Measurements from ENCODE around the gene TMEM158. TPM values are rescaled to one million over a fixed set of nuclear protein-coding genes. Genes with fewer than 3 reads are reported as not detected.

TMEM158 gene
- total RNA-seq, 4 donors from 2014 or later = 0.97 to 4.6 (median 2.2) TPM

DNA sequence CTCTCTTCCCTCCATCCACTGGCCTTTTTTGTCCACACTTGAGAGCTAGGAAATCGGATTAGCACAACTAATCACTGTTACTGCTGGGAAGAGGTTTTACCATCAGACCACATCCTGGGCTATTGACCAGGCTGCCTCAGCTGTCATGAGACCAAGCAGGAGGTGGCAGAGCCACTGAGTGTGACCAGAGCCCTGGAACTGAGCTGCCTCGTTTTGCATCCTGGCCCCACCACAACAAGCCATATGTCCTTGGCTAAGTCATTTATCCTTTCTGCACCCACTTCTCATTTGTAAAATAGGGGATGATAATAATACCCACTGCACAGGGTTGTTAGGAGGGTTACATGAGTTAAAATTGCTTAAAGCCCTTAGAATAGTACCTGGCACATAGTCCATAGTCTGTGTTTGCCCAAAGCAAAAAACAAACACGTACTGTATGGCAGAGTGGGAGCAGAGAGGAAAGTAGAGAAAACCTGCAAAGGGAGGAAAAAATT lies 34.1 kb downstream of the TMEM158 start:
- Histone ChIP-seq H3K4me3 (no peak overlapping the region), H3K36me3 (no peaks in the 10 kb centered on the region), H3K27ac (no peak overlapping the region), H3K9me3 (no peaks in the 10 kb centered on the region), H3K27me3 (no peaks in the 10 kb centered on the region), H3K4me1 (no peaks in the 10 kb centered on the region)
- WGBS = 40% methylated on average over 3 of the region's 3 CpGs
- DNase-seq (ENCODE audit: low spot score in 2 of 2) = no peak
- TF ChIP-seq EP300 (IDR thresholded peaks at IDR 0.05) = no peak
- TF ChIP-seq POLR2A (IDR thresholded peaks at IDR 0.05) = no peak
- TF ChIP-seq, protein P1, sequence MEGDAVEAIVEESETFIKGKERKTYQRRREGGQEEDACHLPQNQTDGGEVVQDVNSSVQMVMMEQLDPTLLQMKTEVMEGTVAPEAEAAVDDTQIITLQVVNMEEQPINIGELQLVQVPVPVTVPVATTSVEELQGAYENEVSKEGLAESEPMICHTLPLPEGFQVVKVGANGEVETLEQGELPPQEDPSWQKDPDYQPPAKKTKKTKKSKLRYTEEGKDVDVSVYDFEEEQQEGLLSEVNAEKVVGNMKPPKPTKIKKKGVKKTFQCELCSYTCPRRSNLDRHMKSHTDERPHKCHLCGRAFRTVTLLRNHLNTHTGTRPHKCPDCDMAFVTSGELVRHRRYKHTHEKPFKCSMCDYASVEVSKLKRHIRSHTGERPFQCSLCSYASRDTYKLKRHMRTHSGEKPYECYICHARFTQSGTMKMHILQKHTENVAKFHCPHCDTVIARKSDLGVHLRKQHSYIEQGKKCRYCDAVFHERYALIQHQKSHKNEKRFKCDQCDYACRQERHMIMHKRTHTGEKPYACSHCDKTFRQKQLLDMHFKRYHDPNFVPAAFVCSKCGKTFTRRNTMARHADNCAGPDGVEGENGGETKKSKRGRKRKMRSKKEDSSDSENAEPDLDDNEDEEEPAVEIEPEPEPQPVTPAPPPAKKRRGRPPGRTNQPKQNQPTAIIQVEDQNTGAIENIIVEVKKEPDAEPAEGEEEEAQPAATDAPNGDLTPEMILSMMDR (IDR thresholded peaks at IDR 0.05) = no peak
- TF ChIP-seq POLR2AphosphoS5 (IDR thresholded peaks at IDR 0.05) = no peak

DNA sequence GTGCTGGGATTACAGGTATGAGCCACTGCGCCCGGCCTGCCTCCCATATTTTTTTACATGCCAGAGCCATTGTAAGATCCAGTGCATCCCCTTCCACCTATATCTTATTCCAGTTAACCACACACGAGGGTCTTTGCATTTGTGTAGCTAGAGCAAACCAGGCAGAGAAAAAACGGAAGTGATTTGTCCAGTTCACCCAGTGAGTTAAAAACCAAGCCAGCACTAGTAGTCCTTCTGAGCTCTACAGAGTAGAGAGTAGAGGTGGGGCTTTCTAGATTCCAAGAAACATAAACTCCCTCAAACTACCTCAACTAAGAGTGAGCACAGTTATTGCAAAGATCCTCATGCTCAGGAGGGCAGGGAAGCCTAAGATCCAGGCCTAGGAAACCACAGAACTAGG lies 34.7 kb downstream of the TMEM158 start:
- whole genome bisulfite sequencing = 96% methylated on average over 4 of the region's 4 CpGs
- DNase-seq (ENCODE audit: low spot score in 2 of 2) = no peak
- no peak overlapping the region for H3K4me3 ChIP-seq
- no peaks in the 10 kb centered on the region for H3K4me1 ChIP-seq
- H3K36me3 ChIP-seq = no peaks in the 10 kb centered on the region
- H3K27me3 ChIP-seq = no peaks in the 10 kb centered on the region
- H3K9me3 ChIP-seq = no peaks in the 10 kb centered on the region
- no peak for TF ChIP-seq POLR2AphosphoS5 (IDR thresholded peaks at IDR 0.05)
- no peak for TF ChIP-seq POLR2A (IDR thresholded peaks at IDR 0.05)
- TF ChIP-seq, protein P1 (IDR thresholded peaks at IDR 0.05) = no peak
- TF ChIP-seq EP300 (IDR thresholded peaks at IDR 0.05) = no peak
- H3K27ac ChIP-seq = no peak overlapping the region

DNA sequence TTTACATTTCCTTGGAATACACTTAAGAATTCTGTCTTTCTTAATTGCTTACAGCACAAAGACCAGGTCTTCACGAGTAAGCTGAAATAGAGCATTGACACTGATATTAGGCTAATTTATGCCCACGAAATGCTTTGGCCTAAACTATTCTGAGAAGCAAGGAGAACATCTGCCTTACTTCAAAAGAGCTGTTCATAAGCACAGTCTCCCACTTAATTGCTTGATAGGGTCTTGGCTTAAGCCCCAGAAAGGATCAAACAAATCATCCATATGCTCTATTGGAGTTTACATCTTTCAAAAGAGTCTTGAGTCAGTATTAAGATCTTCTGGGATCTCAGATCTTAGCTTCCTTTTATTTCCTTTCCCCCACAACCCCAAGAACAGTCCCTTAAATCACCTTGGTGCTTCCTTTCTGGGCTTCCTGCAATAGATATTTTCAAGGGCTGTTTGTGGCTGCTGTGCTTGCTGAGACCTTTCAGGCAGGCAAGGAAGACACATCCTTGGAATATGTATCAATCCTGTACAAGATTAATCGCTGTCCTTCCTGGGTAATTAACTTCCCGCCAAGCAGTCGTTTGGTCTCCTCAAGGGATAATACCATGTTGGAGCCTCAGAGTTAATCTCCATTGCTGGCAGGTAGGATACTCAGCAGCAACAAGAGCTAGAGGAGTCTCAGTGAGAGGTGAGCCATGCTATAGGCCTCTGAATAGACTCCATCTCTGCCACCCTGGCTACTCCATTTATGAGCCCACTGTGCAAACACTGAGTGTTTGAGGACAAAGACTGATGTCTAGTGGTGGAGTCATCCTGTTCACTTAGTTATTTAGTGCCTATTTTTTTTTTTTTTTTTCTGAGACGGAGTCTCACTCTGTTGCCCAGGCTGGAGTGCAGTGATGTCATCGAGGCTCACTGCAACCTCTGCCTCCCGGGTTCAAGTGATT lies 37.1 kb downstream of the TMEM158 start:
- Histone ChIP-seq H3K27me3 (no peaks in the 10 kb centered on the region), H3K9me3 (no peaks in the 10 kb centered on the region), H3K4me3 (no peak overlapping the region), H3K36me3 (no peaks in the 10 kb centered on the region), H3K27ac (no peak overlapping the region), H3K4me1 (peaks cover 1% of the 10 kb centered on the region)
- DNase-seq (ENCODE audit: low spot score in 2 of 2) = no peak
- WGBS = 75% methylated on average over 8 of the region's 8 CpGs
- TF ChIP-seq EP300 (IDR thresholded peaks at IDR 0.05) = no peak

DNA sequence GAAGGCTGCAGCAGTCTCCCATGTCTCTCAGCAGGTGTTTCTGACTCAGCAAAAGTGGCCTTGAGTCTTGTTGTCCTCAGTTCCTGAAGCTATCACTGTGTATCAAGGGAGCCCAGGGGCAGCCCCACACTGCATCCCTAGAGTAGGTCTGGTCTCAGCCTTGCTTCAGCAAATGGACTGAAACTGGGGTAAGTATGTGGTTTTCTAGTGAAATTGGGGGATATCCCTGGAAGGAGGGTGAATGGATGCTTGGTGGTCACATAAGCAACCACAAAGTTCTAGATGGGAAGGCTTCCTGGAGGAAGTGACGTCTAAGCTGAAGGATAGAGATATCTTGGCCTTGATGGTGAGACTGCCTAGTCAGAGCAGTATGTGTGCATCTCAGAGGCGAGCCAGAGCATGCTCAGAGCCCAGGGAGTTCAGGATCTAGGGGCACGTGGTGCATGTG lies 38.4 kb downstream of the TMEM158 start:
- H3K27ac ChIP-seq = no peak overlapping the region
- no peak overlapping the region for H3K4me3 ChIP-seq
- peaks cover 12% of the 10 kb centered on the region for H3K4me1 ChIP-seq
- no peaks in the 10 kb centered on the region for H3K36me3 ChIP-seq
- TF ChIP-seq EP300 (IDR thresholded peaks at IDR 0.05) (no peak), POLR2AphosphoS5 (IDR thresholded peaks at IDR 0.05) (no peak), POLR2A (IDR thresholded peaks at IDR 0.05) (no peak)
- TF ChIP-seq, protein P1 (IDR thresholded peaks at IDR 0.05) = no peak
- no peak for DNase-seq (ENCODE audit: low spot score in 2 of 2)
- H3K9me3 ChIP-seq = no peaks in the 10 kb centered on the region
- WGBS = 75% methylated on average over 3 of the region's 3 CpGs
- H3K27me3 ChIP-seq = no peaks in the 10 kb centered on the region

DNA sequence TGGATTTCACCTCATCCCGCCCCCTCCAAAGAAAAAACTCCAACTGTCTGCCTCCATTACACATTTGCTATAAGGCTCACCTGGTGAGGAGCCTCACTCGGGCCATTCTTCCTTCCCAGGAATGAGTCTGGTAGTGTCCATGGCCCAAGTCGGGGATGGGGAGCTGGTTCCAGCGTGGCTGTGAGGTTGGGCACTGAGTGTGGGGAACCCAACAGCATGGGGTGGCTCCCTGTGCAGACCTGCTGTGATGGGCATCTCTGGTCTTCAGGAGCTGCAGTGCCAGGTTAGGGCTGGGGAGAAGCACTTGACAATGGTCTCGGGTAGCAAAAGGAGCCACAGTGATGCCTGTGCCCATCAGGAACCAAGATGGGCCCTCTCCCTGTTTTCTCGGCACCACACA lies 39.2 kb downstream of the TMEM158 start:
- no peak for DNase-seq (ENCODE audit: low spot score in 2 of 2)
- WGBS = 97% methylated on average over 6 of the region's 6 CpGs

More for the DNA sequence above, 39.2 kb downstream of the TMEM158 start:
- Histone ChIP-seq H3K36me3 (no peaks in the 10 kb centered on the region), H3K4me1 (peaks cover 17% of the 10 kb centered on the region), H3K9me3 (no peaks in the 10 kb centered on the region), H3K27me3 (no peaks in the 10 kb centered on the region), H3K4me3 (no peak overlapping the region), H3K27ac (no peak overlapping the region)
- TF ChIP-seq POLR2AphosphoS5 (IDR thresholded peaks at IDR 0.05) = no peak
- TF ChIP-seq EP300 (IDR thresholded peaks at IDR 0.05) = no peak
- TF ChIP-seq, protein P1 (IDR thresholded peaks at IDR 0.05) = no peak
- TF ChIP-seq POLR2A (IDR thresholded peaks at IDR 0.05) = no peak
